Liver (tissue), 9 donors: Measurements from ENCODE around the gene ALDH5A1. TPM values are rescaled to one million over a fixed set of nuclear protein-coding genes. Genes with fewer than 3 reads are reported as not detected.

ENCODE experiments used
- DNase-seq: peaks from one replicate; pipeline ENCODE4 v3.0.0-alpha.2; 2017; ENCODE audit warnings: low spot score
- H3K27ac ChIP-seq, 2 donors: one replicate each; pipeline ENCODE4 v1.7.0; 2013; ENCODE audit warnings: inconsistent platforms in 2 of 2, low read length in 2 of 2, control low read depth in 1 of 2, low read depth in 1 of 2, mild to moderate bottlenecking in 1 of 2
- H3K27me3 ChIP-seq, 4 donors: one replicate each; pipeline versions ENCODE4 v1.6.1 to v1.7.0; 2013; ENCODE audit warnings: low read length in 3 of 4, inconsistent platforms in 1 of 4, mild to moderate bottlenecking in 1 of 4, moderate library complexity in 1 of 4; ENCODE audit not compliant: control insufficient read depth in 4 of 4, insufficient read depth in 4 of 4
- H3K36me3 ChIP-seq, 4 donors: one replicate each; pipeline versions ENCODE4 v1.6.1 to v1.7.0; 2013; ENCODE audit warnings: low read length in 3 of 4, mild to moderate bottlenecking in 3 of 4, low read depth in 1 of 4, moderate library complexity in 1 of 4; ENCODE audit not compliant: control insufficient read depth in 4 of 4, insufficient read depth in 3 of 4
- H3K4me1 ChIP-seq, 4 donors: one replicate each; pipeline versions ENCODE4 v1.6.1 to v1.7.0; 2013; ENCODE audit warnings: low read length in 3 of 4, mild to moderate bottlenecking in 3 of 4, moderate library complexity in 1 of 4; ENCODE audit not compliant: control insufficient read depth in 4 of 4, insufficient read depth in 4 of 4
- H3K4me3 ChIP-seq, 3 donors: one replicate each; pipeline versions ENCODE4 v1.6.1 to v1.7.0; 2013; ENCODE audit warnings: low read length in 3 of 3, control low read depth in 1 of 3, low read depth in 1 of 3, mild to moderate bottlenecking in 1 of 3
- H3K9ac ChIP-seq, 2 donors: one replicate each; pipeline ENCODE4 v1.7.0; 2013; ENCODE audit warnings: low read length in 2 of 2, mild to moderate bottlenecking in 2 of 2, moderate library complexity in 2 of 2, control low read depth in 1 of 2, low read depth in 1 of 2
- H3K9me3 ChIP-seq, 4 donors: one replicate each; pipeline versions ENCODE4 v1.6.1 to v1.7.0; 2013; ENCODE audit warnings: low read length in 3 of 4; ENCODE audit not compliant: control insufficient read depth in 4 of 4
- EGR1 ChIP-seq, 2 donors: IDR thresholded peaks; 2 replicates each; pipeline ENCODE4 v1.6.1; 2016 to 2018; ENCODE audit warnings: antibody characterized with exemption in 2 of 2, low read depth in 2 of 2
- FOXA1 ChIP-seq: IDR thresholded peaks from 2 replicates; pipeline ENCODE4 v1.6.1; 2016; ENCODE audit warnings: antibody characterized with exemption
- FOXA2 ChIP-seq: IDR thresholded peaks from 2 replicates; pipeline ENCODE4 v1.6.1; 2016; ENCODE audit warnings: antibody characterized with exemption
- GABPA ChIP-seq, 2 donors: IDR thresholded peaks in 1 of 2; conservative IDR thresholded peaks in 1 of 2; 2 replicates each; pipeline ENCODE4 v1.6.1; 2016; ENCODE audit warnings: antibody characterized with exemption in 2 of 2, mild to moderate bottlenecking in 1 of 2, moderate library complexity in 1 of 2
- HNF4A ChIP-seq, 2 donors: conservative IDR thresholded peaks; 2 replicates each; pipeline ENCODE4 v1.6.1; 2016; ENCODE audit warnings: antibody characterized with exemption in 2 of 2, mild to moderate bottlenecking in 2 of 2
- HNF4G ChIP-seq: IDR thresholded peaks from 2 replicates; pipeline ENCODE4 v1.6.1; 2016; ENCODE audit warnings: antibody characterized with exemption
- JUND ChIP-seq, 2 donors: IDR thresholded peaks; 2 replicates each; pipeline ENCODE4 v1.6.1; 2016; ENCODE audit warnings: antibody characterized with exemption in 2 of 2
- NR2F2 ChIP-seq: IDR thresholded peaks from 2 replicates; pipeline ENCODE4 v1.6.1; 2016; ENCODE audit warnings: antibody characterized with exemption
- RAD21 ChIP-seq, 2 donors: IDR thresholded peaks; 2 replicates each; pipeline ENCODE4 v1.6.1; 2016; ENCODE audit warnings: antibody characterized with exemption in 2 of 2, mild to moderate bottlenecking in 2 of 2
- RXRA ChIP-seq, 2 donors: IDR thresholded peaks; 2 replicates each; pipeline ENCODE4 v1.6.1; 2017 to 2018; ENCODE audit warnings: antibody characterized with exemption in 2 of 2, mild to moderate bottlenecking in 1 of 2
- SP1 ChIP-seq: IDR thresholded peaks from 2 replicates; pipeline ENCODE4 v1.6.1; 2018; ENCODE audit warnings: antibody characterized with exemption, mild to moderate bottlenecking
- TAF1 ChIP-seq: conservative IDR thresholded peaks from 2 replicates; pipeline ENCODE4 v1.6.1; 2016; ENCODE audit warnings: antibody characterized with exemption, mild to moderate bottlenecking
- YY1 ChIP-seq: IDR thresholded peaks from 2 replicates; pipeline ENCODE4 v1.6.1; 2016; ENCODE audit warnings: antibody characterized with exemption, mild to moderate bottlenecking
- WGBS: extraction: QIAGEN DNeasy Blood & Tissue Kit; methylation state at CpG from one replicate; pipeline ENCODE4 v1.1.7; 2013; 5-methylcytosine and 5-hydroxymethylcytosine counted together
- polyA plus RNA-seq, 2 donors: library from polyadenylated mRNA; stranded (reverse) in 1 of 2; unstranded in 1 of 2; fragments of 200-250 nt in 1 of 2; fragments of >200 nt in 1 of 2; fragmentation: Nextera tagmentation in 1 of 2; extraction: Ambion mirVana in 1 of 2; gene quantifications; one replicate each; pipeline versions ENCODE4 v1.2.1 to v1.2.3, GENCODE V29; 2013 to 2015
- total RNA-seq, 2 donors: library from RNA; depleted of rRNA; stranded (reverse); fragments of >200 nt; gene quantifications; one replicate each; pipeline ENCODE4 v1.2.3, GENCODE V29; 2014
- TF ChIP-seq, protein P1 (sequence below): IDR thresholded peaks from 2 replicates; pipeline ENCODE4 v1.6.1; 2016; ENCODE audit warnings: antibody characterized with exemption
- TF ChIP-seq, protein P2 (sequence below): IDR thresholded peaks from 2 replicates; pipeline ENCODE4 v1.6.1; 2016; ENCODE audit warnings: antibody characterized with exemption
- TF ChIP-seq, protein P3 (sequence below): fragments of 150-350 bp; IDR thresholded peaks from 2 replicates; pipeline ENCODE4 v1.5.1; 2017; ENCODE audit warnings: improper control_type of control experiment, low read depth, low read length; ENCODE audit not compliant: missing input control
- TF ChIP-seq, protein P4 (sequence below): IDR thresholded peaks from 2 replicates; pipeline ENCODE4 v1.6.1; 2016; ENCODE audit warnings: antibody characterized with exemption, mild to moderate bottlenecking
- TF ChIP-seq, protein P5 (sequence below): IDR thresholded peaks from 2 replicates; pipeline ENCODE4 v1.6.1; 2016; ENCODE audit warnings: antibody characterized with exemption
- donor health status: healthy.
- donor health status: healthy.
- donor health status: healthy.
- donor health status: healthy.
- donor health status: healthy.

Gene ALDH5A1
- total and polyA plus RNA-seq, 4 donors, result 18.2 to 26.8 (median 19.6) TPM

DNA sequence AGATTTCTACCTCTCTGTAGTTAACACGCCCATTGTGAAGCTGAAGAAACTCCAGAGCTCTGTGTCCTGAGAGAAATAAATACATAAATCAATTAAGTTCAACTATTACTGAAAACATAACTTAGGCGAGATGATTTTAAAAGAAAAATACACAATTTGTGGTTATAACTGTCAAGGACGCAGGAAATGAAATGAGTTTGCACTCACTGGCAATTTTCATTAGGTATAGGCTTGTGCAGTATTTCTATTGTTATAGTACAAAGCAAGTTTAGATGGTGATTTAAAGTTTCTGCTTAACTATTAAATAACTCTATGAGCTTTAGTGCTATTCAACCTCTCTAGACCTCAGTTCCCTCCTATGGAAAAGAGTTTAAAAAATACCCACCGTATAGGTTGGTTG lies 8.7 kb upstream of the ALDH5A1 start:
- DNase-seq, result no peak
- Histone ChIP-seq H3K9me3 (no peaks in the 10 kb centered on the region), H3K27ac (no peak overlapping the region), H3K27me3 (no peaks in the 10 kb centered on the region), H3K9ac (no peak overlapping the region), H3K4me3 (no peak overlapping the region), H3K4me1 (peaks cover 5 to 24% (median 16%) of the 10 kb centered on the region in 4 donors), H3K36me3 (peaks cover 0 to 7% (median 2%) of the 10 kb centered on the region in 4 donors)
- WGBS, result 85% methylated on average over 4 of the region's 4 CpGs
- TF ChIP-seq RXRA (IDR thresholded peaks at IDR 0.05), result no peak
- TF ChIP-seq, protein P1, sequence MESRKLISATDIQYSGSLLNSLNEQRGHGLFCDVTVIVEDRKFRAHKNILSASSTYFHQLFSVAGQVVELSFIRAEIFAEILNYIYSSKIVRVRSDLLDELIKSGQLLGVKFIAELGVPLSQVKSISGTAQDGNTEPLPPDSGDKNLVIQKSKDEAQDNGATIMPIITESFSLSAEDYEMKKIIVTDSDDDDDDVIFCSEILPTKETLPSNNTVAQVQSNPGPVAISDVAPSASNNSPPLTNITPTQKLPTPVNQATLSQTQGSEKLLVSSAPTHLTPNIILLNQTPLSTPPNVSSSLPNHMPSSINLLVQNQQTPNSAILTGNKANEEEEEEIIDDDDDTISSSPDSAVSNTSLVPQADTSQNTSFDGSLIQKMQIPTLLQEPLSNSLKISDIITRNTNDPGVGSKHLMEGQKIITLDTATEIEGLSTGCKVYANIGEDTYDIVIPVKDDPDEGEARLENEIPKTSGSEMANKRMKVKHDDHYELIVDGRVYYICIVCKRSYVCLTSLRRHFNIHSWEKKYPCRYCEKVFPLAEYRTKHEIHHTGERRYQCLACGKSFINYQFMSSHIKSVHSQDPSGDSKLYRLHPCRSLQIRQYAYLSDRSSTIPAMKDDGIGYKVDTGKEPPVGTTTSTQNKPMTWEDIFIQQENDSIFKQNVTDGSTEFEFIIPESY, result no peak

DNA sequence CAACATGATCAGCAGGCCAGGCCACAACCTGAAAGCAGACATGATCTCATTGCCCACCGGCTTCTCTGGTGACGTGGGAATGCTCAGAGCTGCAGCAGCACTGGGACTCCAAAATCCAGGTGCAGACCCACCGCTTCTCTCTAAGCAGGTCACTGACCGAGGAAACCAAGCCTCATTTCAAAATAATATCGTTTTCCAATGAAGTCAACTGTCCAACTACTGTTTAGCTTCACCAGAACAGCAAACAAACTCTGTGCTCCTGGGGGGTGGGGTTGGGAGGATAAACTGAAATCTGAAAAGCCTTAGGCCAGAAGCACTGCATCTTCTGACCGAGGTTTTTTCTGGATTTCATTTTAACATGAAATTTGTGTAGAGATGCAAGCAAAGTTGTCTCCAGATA lies 5.3 kb upstream of the ALDH5A1 start, which contains the start of gene GPLD1:
Gene GPLD1, minus strand, starts transcription at position 109 of the 400 bp plus-strand sequence. Its CDS starts 67 bp downstream, at position 42.
- no peaks in the 10 kb centered on the region for H3K27me3 ChIP-seq
- H3K36me3 ChIP-seq, result peaks cover 0 to 5% (median 2%) of the 10 kb centered on the region in 4 donors
- no peak for DNase-seq
- TF ChIP-seq RAD21 (IDR thresholded peaks at IDR 0.05), result no peak
- peak; percentile 39 for TF ChIP-seq TAF1
- TF ChIP-seq, protein P2, sequence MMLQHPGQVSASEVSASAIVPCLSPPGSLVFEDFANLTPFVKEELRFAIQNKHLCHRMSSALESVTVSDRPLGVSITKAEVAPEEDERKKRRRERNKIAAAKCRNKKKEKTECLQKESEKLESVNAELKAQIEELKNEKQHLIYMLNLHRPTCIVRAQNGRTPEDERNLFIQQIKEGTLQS, result no peak
- TF ChIP-seq SP1, result peak; percentile 88
- TF ChIP-seq, protein P1, result no peak
- TF ChIP-seq RXRA (IDR thresholded peaks at IDR 0.05), result peak; percentile 91 to 92
- peak; percentile 2 for TF ChIP-seq HNF4G
- TF ChIP-seq NR2F2, result no peak
- TF ChIP-seq, protein P3, sequence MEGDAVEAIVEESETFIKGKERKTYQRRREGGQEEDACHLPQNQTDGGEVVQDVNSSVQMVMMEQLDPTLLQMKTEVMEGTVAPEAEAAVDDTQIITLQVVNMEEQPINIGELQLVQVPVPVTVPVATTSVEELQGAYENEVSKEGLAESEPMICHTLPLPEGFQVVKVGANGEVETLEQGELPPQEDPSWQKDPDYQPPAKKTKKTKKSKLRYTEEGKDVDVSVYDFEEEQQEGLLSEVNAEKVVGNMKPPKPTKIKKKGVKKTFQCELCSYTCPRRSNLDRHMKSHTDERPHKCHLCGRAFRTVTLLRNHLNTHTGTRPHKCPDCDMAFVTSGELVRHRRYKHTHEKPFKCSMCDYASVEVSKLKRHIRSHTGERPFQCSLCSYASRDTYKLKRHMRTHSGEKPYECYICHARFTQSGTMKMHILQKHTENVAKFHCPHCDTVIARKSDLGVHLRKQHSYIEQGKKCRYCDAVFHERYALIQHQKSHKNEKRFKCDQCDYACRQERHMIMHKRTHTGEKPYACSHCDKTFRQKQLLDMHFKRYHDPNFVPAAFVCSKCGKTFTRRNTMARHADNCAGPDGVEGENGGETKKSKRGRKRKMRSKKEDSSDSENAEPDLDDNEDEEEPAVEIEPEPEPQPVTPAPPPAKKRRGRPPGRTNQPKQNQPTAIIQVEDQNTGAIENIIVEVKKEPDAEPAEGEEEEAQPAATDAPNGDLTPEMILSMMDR, result no peak
- no peak for TF ChIP-seq EGR1 (IDR thresholded peaks at IDR 0.05; ENCODE audit: low read depth in 2 of 2)
- no peak for TF ChIP-seq FOXA2
- no peak for TF ChIP-seq GABPA (IDR thresholded peaks at IDR 0.05 in 1 of 2, conservative IDR thresholded peaks at IDR 0.05 in 1 of 2)
- TF ChIP-seq HNF4A (conservative IDR thresholded peaks at IDR 0.05), result peak; percentile 37 to 58
- TF ChIP-seq JUND (IDR thresholded peaks at IDR 0.05), result peak in 1 of 2 donors; percentile 43
- no peak for TF ChIP-seq FOXA1
- TF ChIP-seq, protein P4, sequence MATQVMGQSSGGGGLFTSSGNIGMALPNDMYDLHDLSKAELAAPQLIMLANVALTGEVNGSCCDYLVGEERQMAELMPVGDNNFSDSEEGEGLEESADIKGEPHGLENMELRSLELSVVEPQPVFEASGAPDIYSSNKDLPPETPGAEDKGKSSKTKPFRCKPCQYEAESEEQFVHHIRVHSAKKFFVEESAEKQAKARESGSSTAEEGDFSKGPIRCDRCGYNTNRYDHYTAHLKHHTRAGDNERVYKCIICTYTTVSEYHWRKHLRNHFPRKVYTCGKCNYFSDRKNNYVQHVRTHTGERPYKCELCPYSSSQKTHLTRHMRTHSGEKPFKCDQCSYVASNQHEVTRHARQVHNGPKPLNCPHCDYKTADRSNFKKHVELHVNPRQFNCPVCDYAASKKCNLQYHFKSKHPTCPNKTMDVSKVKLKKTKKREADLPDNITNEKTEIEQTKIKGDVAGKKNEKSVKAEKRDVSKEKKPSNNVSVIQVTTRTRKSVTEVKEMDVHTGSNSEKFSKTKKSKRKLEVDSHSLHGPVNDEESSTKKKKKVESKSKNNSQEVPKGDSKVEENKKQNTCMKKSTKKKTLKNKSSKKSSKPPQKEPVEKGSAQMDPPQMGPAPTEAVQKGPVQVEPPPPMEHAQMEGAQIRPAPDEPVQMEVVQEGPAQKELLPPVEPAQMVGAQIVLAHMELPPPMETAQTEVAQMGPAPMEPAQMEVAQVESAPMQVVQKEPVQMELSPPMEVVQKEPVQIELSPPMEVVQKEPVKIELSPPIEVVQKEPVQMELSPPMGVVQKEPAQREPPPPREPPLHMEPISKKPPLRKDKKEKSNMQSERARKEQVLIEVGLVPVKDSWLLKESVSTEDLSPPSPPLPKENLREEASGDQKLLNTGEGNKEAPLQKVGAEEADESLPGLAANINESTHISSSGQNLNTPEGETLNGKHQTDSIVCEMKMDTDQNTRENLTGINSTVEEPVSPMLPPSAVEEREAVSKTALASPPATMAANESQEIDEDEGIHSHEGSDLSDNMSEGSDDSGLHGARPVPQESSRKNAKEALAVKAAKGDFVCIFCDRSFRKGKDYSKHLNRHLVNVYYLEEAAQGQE, result peak; percentile 33
- TF ChIP-seq, protein P5, sequence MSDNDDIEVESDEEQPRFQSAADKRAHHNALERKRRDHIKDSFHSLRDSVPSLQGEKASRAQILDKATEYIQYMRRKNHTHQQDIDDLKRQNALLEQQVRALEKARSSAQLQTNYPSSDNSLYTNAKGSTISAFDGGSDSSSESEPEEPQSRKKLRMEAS, result peak; percentile 23
- TF ChIP-seq YY1, result peak; percentile 11
- H3K9ac ChIP-seq, result peak within 1 kb of the TSS; percentile 22 to 33
- peaks cover 6 to 37% (median 25%) of the 10 kb centered on the region in 4 donors for H3K4me1 ChIP-seq
- H3K27ac ChIP-seq, result peak within 1 kb of the TSS; percentile 82
- H3K4me3 ChIP-seq, result peak within 1 kb of the TSS; percentile 41 to 60 (median 55)
- WGBS, result 31% methylated on average over 6 of the region's 6 CpGs
- H3K9me3 ChIP-seq, result no peaks in the 10 kb centered on the region
